H1 (cell line): ENCODE results near the gene USHBP1. TPM values are rescaled to one million over a fixed set of nuclear protein-coding genes. Genes with fewer than 3 reads are reported as not detected.

ENCODE experiments used
- CHD1 ChIP-seq: IDR thresholded peaks from 2 replicates; pipeline ENCODE4 v1.6.1; 2012; ENCODE audit warnings: low read depth, low read length, improper control_type of control experiment
- GTF2F1 ChIP-seq: IDR thresholded peaks from 2 replicates; pipeline ENCODE4 v1.6.1; 2012; ENCODE audit warnings: low read depth, low read length, improper control_type of control experiment, borderline replicate concordance
- JUN ChIP-seq: IDR thresholded peaks from 2 replicates; pipeline ENCODE4 v1.6.1; 2011; ENCODE audit warnings: low read depth, mild to moderate bottlenecking, improper control_type of control experiment, low read length
- NRF1 ChIP-seq: IDR thresholded peaks from 2 replicates; pipeline ENCODE4 v1.6.1; 2011; ENCODE audit warnings: mild to moderate bottlenecking, low read depth, low read length, improper control_type of control experiment
- PHF8 ChIP-seq: fragments of 200-600 bp; sonication (generic); conservative IDR thresholded peaks from 2 replicates; pipeline ENCODE4 v1.7.1; 2012; ENCODE audit warnings: low read depth, mild to moderate bottlenecking, inconsistent platforms, low read length, moderate library complexity
- POU5F1 ChIP-seq: IDR thresholded peaks from 2 replicates; pipeline ENCODE4 v1.6.1; 2011; ENCODE audit warnings: low read depth, mild to moderate bottlenecking, low read length, moderate library complexity
- SP1 ChIP-seq: IDR thresholded peaks from 2 replicates; pipeline ENCODE4 v1.6.1; 2011; ENCODE audit warnings: low read depth, low read length
- TBP ChIP-seq: IDR thresholded peaks from 2 replicates; pipeline ENCODE4 v1.6.1; 2011; ENCODE audit warnings: low read depth, low read length, improper control_type of control experiment
- polyA plus RNA-seq, 7 experiments: library from polyadenylated mRNA; depleted of rRNA in 3 of 7; stranded (reverse) in 5 of 7; unstranded in 2 of 7; fragments of >200 nt in 5 of 7; fragments of 200-250 nt in 2 of 7; gene quantifications; 1 replicate in 5 of 7; 2 replicates in 1 of 7; 4 replicates in 1 of 7; pipeline versions ENCODE4 v1.2.1 to v1.2.3, GENCODE V29; 2011 to 2013; ENCODE audit warnings: missing spikeins in 2 of 7, mixed read lengths in 2 of 7
- total RNA-seq: library from RNA; stranded (reverse); fragmentation: NEBNext Ultra II Directional; extraction: Animal tissue kit (Norgen Biotek cat#: 25700); gene quantifications from 2 replicates; pipeline ENCODE4 v1.2.1, GENCODE V29; 2021

Gene USHBP1
- total and polyA plus RNA-seq, 2 of the 8 experiments (the other 6 are each of a cell fraction or from before 2014, with no cell fraction given) = 5.0 to 7.5 TPM

DNA sequence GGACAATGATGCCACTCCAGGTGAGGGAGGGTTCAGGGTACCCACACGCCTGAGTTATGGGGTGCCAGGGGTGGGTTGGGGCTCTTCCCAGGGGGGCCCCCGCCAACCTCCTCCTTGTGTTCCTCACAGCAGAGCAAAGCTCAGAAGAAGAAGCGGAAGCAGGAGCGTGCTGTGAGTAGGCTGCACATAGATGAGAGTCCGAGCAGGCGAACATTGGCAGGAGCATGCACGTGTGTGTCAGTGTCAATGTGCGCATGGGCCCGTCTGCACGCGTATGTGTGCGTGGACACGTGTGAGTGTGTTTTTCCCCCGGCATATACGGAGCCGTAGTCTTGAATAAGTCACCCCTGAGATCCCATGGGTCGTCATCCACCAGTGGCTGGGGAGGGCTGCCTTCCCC lies 61.8 kb downstream of the USHBP1 start (continued):
- TF ChIP-seq NRF1 (no peak), POU5F1 (no peak), JUN (no peak), GTF2F1 (no peak), SP1 (no peak), CHD1 (no peak), TBP (no peak), PHF8 (no peak)
